ENCODE data around the gene EIF4G3. TPM values are rescaled to one million over a fixed set of nuclear protein-coding genes. Genes with fewer than 3 reads are reported as not detected.

The EIF4G3 gene
- total RNA-seq, 3 donors from 2014 or later (not counting 1 experiment from before 2014, with no cell fraction given), result 105 to 107 (median 107) TPM

DNA sequence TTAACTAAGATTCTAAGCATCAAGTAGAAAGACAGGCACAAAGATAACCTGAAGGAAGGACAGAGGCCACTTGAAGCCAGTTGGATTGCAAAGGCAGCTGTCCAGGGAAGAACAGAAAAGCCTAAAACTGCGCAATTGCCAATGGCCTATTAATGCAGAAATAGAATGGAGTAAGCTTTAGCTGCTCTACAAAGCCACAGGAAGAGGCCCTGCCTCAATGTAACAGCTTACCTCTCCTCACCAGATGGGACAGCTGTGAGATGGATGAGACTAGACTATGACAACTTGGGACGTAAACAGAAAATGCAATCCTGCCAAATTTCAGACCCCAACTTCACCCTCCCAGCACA, 176.5 kb downstream of the EIF4G3 start:
- Mint-ChIP-seq H3K36me3 (no peaks in the 10 kb centered on the region), H3K27me3 (ENCODE audit: low read depth in 2 of 2) (no peaks in the 10 kb centered on the region), H3K4me3 (no peak overlapping the region), H3K9me3 (no peaks in the 10 kb centered on the region), H3K4me1 (peaks cover 14 to 27% of the 10 kb centered on the region in 2 donors), H3K27ac (no peak overlapping the region)
- no peak for ATAC-seq
- no peaks in the 10 kb centered on the region for H3K27me3 ChIP-seq (ENCODE audit: control insufficient read depth, insufficient read depth, low read length)
- no peaks in the 10 kb centered on the region for H3K9me3 ChIP-seq (ENCODE audit: control insufficient read depth, insufficient read depth, low read length)
- DNase-seq, result no peak
- peaks cover 11% of the 10 kb centered on the region for H3K36me3 ChIP-seq (ENCODE audit: control insufficient read depth, insufficient read depth, low read length)
- 81% methylated on average over 2 of the region's 2 CpGs for WGBS (ENCODE audit: insufficient coverage)
- H3K4me3 ChIP-seq (ENCODE audit: low read length), result no peak overlapping the region
- H3K27ac ChIP-seq (ENCODE audit: low read length), result no peak overlapping the region
- TF ChIP-seq, protein P1, sequence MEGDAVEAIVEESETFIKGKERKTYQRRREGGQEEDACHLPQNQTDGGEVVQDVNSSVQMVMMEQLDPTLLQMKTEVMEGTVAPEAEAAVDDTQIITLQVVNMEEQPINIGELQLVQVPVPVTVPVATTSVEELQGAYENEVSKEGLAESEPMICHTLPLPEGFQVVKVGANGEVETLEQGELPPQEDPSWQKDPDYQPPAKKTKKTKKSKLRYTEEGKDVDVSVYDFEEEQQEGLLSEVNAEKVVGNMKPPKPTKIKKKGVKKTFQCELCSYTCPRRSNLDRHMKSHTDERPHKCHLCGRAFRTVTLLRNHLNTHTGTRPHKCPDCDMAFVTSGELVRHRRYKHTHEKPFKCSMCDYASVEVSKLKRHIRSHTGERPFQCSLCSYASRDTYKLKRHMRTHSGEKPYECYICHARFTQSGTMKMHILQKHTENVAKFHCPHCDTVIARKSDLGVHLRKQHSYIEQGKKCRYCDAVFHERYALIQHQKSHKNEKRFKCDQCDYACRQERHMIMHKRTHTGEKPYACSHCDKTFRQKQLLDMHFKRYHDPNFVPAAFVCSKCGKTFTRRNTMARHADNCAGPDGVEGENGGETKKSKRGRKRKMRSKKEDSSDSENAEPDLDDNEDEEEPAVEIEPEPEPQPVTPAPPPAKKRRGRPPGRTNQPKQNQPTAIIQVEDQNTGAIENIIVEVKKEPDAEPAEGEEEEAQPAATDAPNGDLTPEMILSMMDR (IDR thresholded peaks at IDR 0.05), result no peak
- no peaks in the 10 kb centered on the region for H3K4me1 ChIP-seq (ENCODE audit: control insufficient read depth, insufficient read depth, low read length)
- intact Hi-C loops (cut with micrococcal nuclease), result no loop called here

DNA sequence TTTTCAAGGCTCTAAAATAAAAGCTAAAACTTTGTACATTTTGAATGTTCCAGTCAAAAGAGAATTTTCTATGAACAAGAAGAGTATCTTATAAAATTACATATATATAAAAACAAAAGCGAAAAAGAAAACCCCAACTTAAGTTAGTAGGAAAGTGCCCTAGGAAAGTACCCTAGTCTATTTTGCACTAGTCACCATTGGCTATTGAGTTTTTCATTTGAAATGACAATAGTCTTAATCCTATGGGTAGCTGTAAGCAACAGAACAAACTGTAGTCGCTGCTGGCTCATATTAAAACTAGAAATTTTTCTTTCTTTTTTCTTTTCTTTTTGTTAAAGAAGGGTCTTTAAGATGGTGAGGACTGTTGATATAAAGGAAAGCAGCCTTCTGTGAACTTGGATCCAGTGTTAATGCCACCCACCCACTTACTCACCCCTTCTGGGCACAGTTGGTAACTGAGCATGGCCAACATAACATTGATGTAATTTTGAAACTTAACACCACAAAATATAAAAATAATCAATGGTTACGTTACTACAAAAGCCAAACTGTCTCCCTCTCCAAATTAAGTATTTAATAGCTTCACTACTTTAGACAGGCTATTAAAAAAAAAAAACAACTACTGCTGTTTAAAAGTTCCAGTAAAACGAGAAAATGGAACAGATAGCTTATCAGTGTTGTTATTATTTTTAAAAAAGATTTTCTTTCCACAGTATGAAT, 177.0 kb downstream of the EIF4G3 start:
- WGBS (ENCODE audit: insufficient coverage), result 75% methylated on average over 1 of the region's 4 CpGs
- no peaks in the 10 kb centered on the region for H3K4me1 ChIP-seq (ENCODE audit: control insufficient read depth, insufficient read depth, low read length)
- Mint-ChIP-seq H3K27ac (no peak overlapping the region), H3K36me3 (no peaks in the 10 kb centered on the region), H3K9me3 (no peaks in the 10 kb centered on the region), H3K4me1 (peaks cover 14 to 31% of the 10 kb centered on the region in 2 donors), H3K27me3 (ENCODE audit: low read depth in 2 of 2) (no peaks in the 10 kb centered on the region), H3K4me3 (no peak overlapping the region)
- ATAC-seq (no peak), DNase-seq (no peak)
- no peaks in the 10 kb centered on the region for H3K9me3 ChIP-seq (ENCODE audit: control insufficient read depth, insufficient read depth, low read length)
- TF ChIP-seq, protein P1 (IDR thresholded peaks at IDR 0.05), result no peak
- no peak overlapping the region for H3K27ac ChIP-seq (ENCODE audit: low read length)
- intact Hi-C loops (cut with micrococcal nuclease), result no loop called here
- H3K36me3 ChIP-seq (ENCODE audit: control insufficient read depth, insufficient read depth, low read length), result peaks cover 11% of the 10 kb centered on the region
- no peaks in the 10 kb centered on the region for H3K27me3 ChIP-seq (ENCODE audit: control insufficient read depth, insufficient read depth, low read length)
- no peak overlapping the region for H3K4me3 ChIP-seq (ENCODE audit: low read length)

DNA sequence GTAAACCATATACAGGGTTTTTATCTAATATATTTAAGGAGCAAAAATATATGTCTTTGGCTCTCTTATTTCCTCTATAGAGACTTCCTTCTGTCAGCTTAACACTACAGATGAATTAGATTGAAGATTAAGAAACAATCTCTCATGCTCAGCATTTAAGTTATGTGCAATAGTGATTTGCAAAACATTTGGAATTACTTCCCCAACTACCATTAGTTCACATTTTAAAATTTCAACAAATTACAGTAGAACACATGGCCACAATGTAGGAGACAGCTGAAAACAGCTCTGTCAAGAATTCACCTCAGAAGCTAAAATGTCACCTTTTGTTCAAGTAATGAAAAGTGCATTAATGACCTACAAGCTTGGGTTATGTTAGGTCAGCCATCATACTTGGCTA, 177.9 kb downstream of the EIF4G3 start:
- ATAC-seq (no peak), DNase-seq (no peak)
- Histone ChIP-seq H3K36me3 (ENCODE audit: control insufficient read depth, insufficient read depth, low read length) (peaks cover 11% of the 10 kb centered on the region), H3K27me3 (ENCODE audit: control insufficient read depth, insufficient read depth, low read length) (no peaks in the 10 kb centered on the region), H3K4me3 (ENCODE audit: low read length) (no peak overlapping the region), H3K4me1 (ENCODE audit: control insufficient read depth, insufficient read depth, low read length) (no peaks in the 10 kb centered on the region), H3K27ac (ENCODE audit: low read length) (no peak overlapping the region), H3K9me3 (ENCODE audit: control insufficient read depth, insufficient read depth, low read length) (no peaks in the 10 kb centered on the region)
- TF ChIP-seq, protein P1 (IDR thresholded peaks at IDR 0.05), result no peak
- H3K36me3 Mint-ChIP-seq, result no peaks in the 10 kb centered on the region
- H3K27ac Mint-ChIP-seq, result peak overlapping the region in 1 of 2 donors; percentile 21
- no peak overlapping the region for H3K4me3 Mint-ChIP-seq
- no peaks in the 10 kb centered on the region for H3K27me3 Mint-ChIP-seq (ENCODE audit: low read depth in 2 of 2)
- H3K9me3 Mint-ChIP-seq, result no peaks in the 10 kb centered on the region
- intact Hi-C loops (cut with micrococcal nuclease), result no loop called here
- peaks cover 17 to 30% of the 10 kb centered on the region in 2 donors for H3K4me1 Mint-ChIP-seq

Data from natural killer cell (primary cell).